Esophagus muscularis mucosa (tissue), 4 donors: ENCODE measurements around the gene NIBAN1. TPM values are rescaled to one million over a fixed set of nuclear protein-coding genes. Genes with fewer than 3 reads are reported as not detected.
A peak's percentile ranks its signal among the peaks of the same experiment; 100 is the strongest.
"Not testable (repeated sequence)": the region's sequence is repeated elsewhere in the genome, so short reads cannot be mapped to it uniquely, and the experiment has no call there.

Experiments used
- DNase-seq: peaks from one replicate; pipeline ENCODE4 v3.0.0-alpha.2; 2017; ENCODE audit errors: extremely low spot score
- H3K27ac ChIP-seq, 4 donors: fragments of 200-600 bp; sonication (generic); replicated peaks in 1 of 4; 1 replicate in 3 of 4; 2 replicates in 1 of 4; pipeline ENCODE4 v1.5.1; 2016 to 2019; ENCODE audit warnings: mild to moderate bottlenecking in 1 of 4
- H3K27me3 ChIP-seq, 4 donors: fragments of 200-600 bp; sonication (generic); one replicate each; pipeline versions ENCODE4 v1.5.1 to v1.6.0; 2016 to 2019
- H3K36me3 ChIP-seq, 4 donors: fragments of 200-600 bp; sonication (generic); one replicate each; pipeline ENCODE4 v1.5.1; 2016 to 2019
- H3K4me1 ChIP-seq, 4 donors: fragments of 200-600 bp; sonication (generic); one replicate each; pipeline ENCODE4 v1.5.1; 2016 to 2019
- H3K4me3 ChIP-seq, 4 donors: fragments of 200-600 bp; sonication (generic); 1 replicate in 2 of 4; 2 replicates in 2 of 4; pipeline ENCODE4 v1.5.1; 2016 to 2019; ENCODE audit warnings: mild to moderate bottlenecking in 4 of 4, moderate library complexity in 1 of 4
- H3K9me3 ChIP-seq, 4 donors: fragments of 200-600 bp; sonication (generic); 1 replicate in 3 of 4; 2 replicates in 1 of 4; pipeline ENCODE4 v1.5.1; 2016 to 2019
- EP300 ChIP-seq: sonication (generic); formaldehyde crosslinking; IDR thresholded peaks from one replicate; pipeline ENCODE4 v1.6.1; 2017; ENCODE audit warnings: antibody characterized with exemption
- POLR2A ChIP-seq: fragments of 450-650 bp; IDR thresholded peaks from one replicate; pipeline ENCODE4 v1.6.1; 2017; ENCODE audit warnings: antibody characterized with exemption, moderate library complexity, mild to moderate bottlenecking, low read depth
- POLR2AphosphoS5 ChIP-seq, 2 donors: sonication (generic); formaldehyde crosslinking; IDR thresholded peaks; one replicate each; pipeline ENCODE4 v1.6.1; 2017; ENCODE audit warnings: antibody characterized with exemption in 2 of 2
- WGBS: methylation state at CpG from one replicate; pipeline ENCODE4 v1.1.5; 2018; 5-methylcytosine and 5-hydroxymethylcytosine counted together
- intact Hi-C: fragments of 100-400 bp; cut with DNase I; formaldehyde crosslinking; loops from one replicate; pipeline ENCODE4 v1.15.1; 2023
- total RNA-seq, 4 donors: library from RNA; depleted of rRNA; stranded (reverse); fragments of >200 nt; gene quantifications; one replicate each; pipeline versions ENCODE4 v1.1.0 to v1.2.1, GENCODE V29; 2016
- TF ChIP-seq, protein P1 (sequence below), 3 experiments: fragments of 200-600 bp in 2 of 3; fragments of 450-650 bp in 1 of 3; sonication (generic) in 2 of 3; IDR thresholded peaks; one replicate each; pipeline ENCODE4 v1.5.1; 2017 to 2019; ENCODE audit warnings: antibody characterized with exemption in 3 of 3, mild to moderate bottlenecking in 2 of 3, moderate library complexity in 1 of 3

NIBAN1 gene
- total RNA-seq, 4 donors from 2014 or later, result 493 to 813 (median 584) TPM

GRCh38 chr1:184959626-184960025, 14.7 kb downstream of the NIBAN1 start:
- Histone ChIP-seq H3K9me3 (no peaks in the 10 kb centered on the region), H3K27ac (peak overlapping the region; percentile 76 to 78 (median 76)), H3K4me1 (peaks cover 19 to 80% (median 75%) of the 10 kb centered on the region in 4 donors), H3K4me3 (peak overlapping the region in 2 of 4 donors; percentile 9 to 23), H3K27me3 (no peaks in the 10 kb centered on the region), H3K36me3 (peaks cover 0 to 11% (median under 1%) of the 10 kb centered on the region in 4 donors)
- 37% methylated on average over 1 of the region's 1 CpG for WGBS
- no peak for DNase-seq
- no peak for TF ChIP-seq POLR2AphosphoS5 (IDR thresholded peaks at IDR 0.05)
- TF ChIP-seq, protein P1, sequence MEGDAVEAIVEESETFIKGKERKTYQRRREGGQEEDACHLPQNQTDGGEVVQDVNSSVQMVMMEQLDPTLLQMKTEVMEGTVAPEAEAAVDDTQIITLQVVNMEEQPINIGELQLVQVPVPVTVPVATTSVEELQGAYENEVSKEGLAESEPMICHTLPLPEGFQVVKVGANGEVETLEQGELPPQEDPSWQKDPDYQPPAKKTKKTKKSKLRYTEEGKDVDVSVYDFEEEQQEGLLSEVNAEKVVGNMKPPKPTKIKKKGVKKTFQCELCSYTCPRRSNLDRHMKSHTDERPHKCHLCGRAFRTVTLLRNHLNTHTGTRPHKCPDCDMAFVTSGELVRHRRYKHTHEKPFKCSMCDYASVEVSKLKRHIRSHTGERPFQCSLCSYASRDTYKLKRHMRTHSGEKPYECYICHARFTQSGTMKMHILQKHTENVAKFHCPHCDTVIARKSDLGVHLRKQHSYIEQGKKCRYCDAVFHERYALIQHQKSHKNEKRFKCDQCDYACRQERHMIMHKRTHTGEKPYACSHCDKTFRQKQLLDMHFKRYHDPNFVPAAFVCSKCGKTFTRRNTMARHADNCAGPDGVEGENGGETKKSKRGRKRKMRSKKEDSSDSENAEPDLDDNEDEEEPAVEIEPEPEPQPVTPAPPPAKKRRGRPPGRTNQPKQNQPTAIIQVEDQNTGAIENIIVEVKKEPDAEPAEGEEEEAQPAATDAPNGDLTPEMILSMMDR (IDR thresholded peaks at IDR 0.05), result no peak
- TF ChIP-seq POLR2A, result no peak
- TF ChIP-seq EP300, result no peak
- intact Hi-C loops, result no loop called here

- peak overlapping the region in 2 of 4 donors; percentile 9 to 23 for H3K4me3 ChIP-seq
- peak overlapping the region; percentile 76 to 78 (median 76) for H3K27ac ChIP-seq
- H3K4me1 ChIP-seq, result peaks cover 26 to 86% (median 75%) of the 10 kb centered on the region in 4 donors
- no peaks in the 10 kb centered on the region for H3K27me3 ChIP-seq
- no peak for DNase-seq
- intact Hi-C loops, result no loop called here
- TF ChIP-seq EP300, result no peak
- TF ChIP-seq, protein P1 (IDR thresholded peaks at IDR 0.05), result no peak
- peak; percentile 65 to 77 for TF ChIP-seq POLR2AphosphoS5 (IDR thresholded peaks at IDR 0.05)
- no peak for TF ChIP-seq POLR2A
- whole genome bisulfite sequencing, result 36% methylated on average over 4 of the region's 4 CpGs
- H3K36me3 ChIP-seq, result peaks cover 0 to 5% (median 0%) of the 10 kb centered on the region in 4 donors
- H3K9me3 ChIP-seq, result no peaks in the 10 kb centered on the region
Observed at GRCh38 chr1:184958554-184959353, 15.6 kb downstream of the NIBAN1 start.

DNA sequence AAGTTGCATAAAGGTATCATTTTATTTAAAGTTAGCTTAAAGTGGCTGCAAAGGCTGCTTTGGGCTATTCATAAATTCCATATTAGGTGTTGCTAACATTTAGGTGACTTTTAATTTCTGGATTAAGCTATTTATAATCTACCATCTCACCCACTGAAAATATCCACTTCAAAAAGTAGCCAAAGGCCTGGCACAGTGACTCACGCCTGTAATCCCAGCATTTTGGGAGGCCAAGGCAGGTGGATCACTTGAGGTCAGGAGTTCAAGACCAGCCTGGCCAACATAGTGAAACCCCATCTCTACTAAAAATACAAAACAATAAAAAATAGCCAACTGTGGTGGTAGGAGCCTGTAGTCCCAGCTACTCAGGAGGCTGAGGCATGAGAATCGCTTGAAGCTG, 16.4 kb downstream of the NIBAN1 start:
- H3K27me3 ChIP-seq, H3K4me3 ChIP-seq, DNase-seq, H3K9me3 ChIP-seq, H3K36me3 ChIP-seq, intact Hi-C loops: not testable (repeated sequence)
- WGBS, result 70% methylated on average over 2 of the region's 2 CpGs
- H3K27ac ChIP-seq, result peak overlapping the region; percentile 76 to 78 (median 76)
- peaks cover 26 to 82% (median 74%) of the 10 kb centered on the region in 4 donors for H3K4me1 ChIP-seq

DNA sequence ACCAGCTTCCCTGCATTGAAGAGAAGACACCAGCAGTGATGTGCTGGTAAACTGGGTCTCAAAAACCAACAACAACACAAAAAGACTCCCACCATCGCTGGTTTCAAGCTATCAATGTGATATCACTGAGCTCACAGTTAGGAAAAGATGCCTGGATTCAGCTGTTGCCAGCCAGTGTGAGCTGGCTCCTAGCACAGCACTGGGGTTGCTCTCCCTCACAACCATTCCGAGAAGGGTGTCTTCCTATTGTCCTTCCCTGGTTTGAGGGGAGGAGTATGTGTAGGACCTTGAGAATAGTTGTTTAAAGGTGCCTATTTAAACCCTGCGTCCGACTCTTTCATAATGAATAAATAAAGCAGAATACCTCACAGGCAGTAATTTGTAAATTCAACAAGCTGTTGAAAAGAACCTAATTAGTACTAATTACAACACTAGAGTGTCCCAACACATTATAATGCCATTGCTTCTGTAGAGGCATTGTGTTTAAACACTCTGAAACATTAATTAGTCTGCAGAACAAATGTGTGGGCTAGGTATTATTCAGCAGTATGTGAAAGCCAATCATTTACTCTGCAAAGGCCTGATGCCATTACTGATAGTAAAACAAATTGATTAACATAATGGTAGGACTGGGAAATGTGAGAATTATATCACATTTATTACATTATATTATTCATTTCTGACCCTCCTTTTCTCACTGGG, 17.2 kb downstream of the NIBAN1 start:
- Histone ChIP-seq H3K27me3 (no peaks in the 10 kb centered on the region), H3K36me3 (peaks cover 0 to 5% (median 0%) of the 10 kb centered on the region in 4 donors), H3K4me1 (peaks cover 26 to 83% (median 77%) of the 10 kb centered on the region in 4 donors), H3K4me3 (no peak overlapping the region), H3K27ac (peak overlapping the region; percentile 76 to 78 (median 76)), H3K9me3 (no peaks in the 10 kb centered on the region)
- 89% methylated on average over 4 of the region's 4 CpGs for WGBS
- intact Hi-C loops, result no loop called here
- TF ChIP-seq POLR2AphosphoS5 (IDR thresholded peaks at IDR 0.05), result no peak
- TF ChIP-seq, protein P1 (IDR thresholded peaks at IDR 0.05), result no peak
- TF ChIP-seq EP300, result no peak
- TF ChIP-seq POLR2A, result no peak
- no peak for DNase-seq
